Gastroesophageal sphincter (tissue), 4 donors: ENCODE measurements around the gene HFE. TPM values are rescaled to one million over a fixed set of nuclear protein-coding genes. Genes with fewer than 3 reads are reported as not detected.
A peak's percentile ranks its signal among the peaks of the same experiment; 100 is the strongest.

ENCODE experiments used
- ATAC-seq: fragments of 150-250 bp; one replicate; pipeline ENCODE4 v1.9.1; 2016; ENCODE audit warnings: mild to moderate bottlenecking, moderate library complexity
- H3K27ac ChIP-seq, 4 donors: fragments of 200-600 bp; sonication (generic) in 3 of 4; 1 replicate in 3 of 4; 2 replicates in 1 of 4; pipeline ENCODE4 v1.5.1; 2016 to 2019
- H3K27me3 ChIP-seq: fragments of 200-600 bp; sonication (generic); one replicate; pipeline ENCODE4 v1.5.1; 2019
- H3K36me3 ChIP-seq, 2 donors: fragments of 200-600 bp; sonication (generic); one replicate each; pipeline ENCODE4 v1.5.1; 2019; ENCODE audit warnings: control low read depth in 1 of 2
- H3K4me1 ChIP-seq, 3 donors: fragments of 200-600 bp; sonication (generic); 1 replicate in 2 of 3; 2 replicates in 1 of 3; pipeline ENCODE4 v1.5.1; 2016 to 2019; ENCODE audit warnings: control low read depth in 2 of 3
- H3K4me3 ChIP-seq, 2 donors: fragments of 200-600 bp; sonication (generic); one replicate each; pipeline ENCODE4 v1.5.1; 2019; ENCODE audit warnings: mild to moderate bottlenecking in 1 of 2, moderate library complexity in 1 of 2
- H3K9me3 ChIP-seq, 3 donors: fragments of 200-600 bp; sonication (generic); one replicate each; pipeline ENCODE4 v1.5.1; 2017 to 2019; ENCODE audit warnings: control low read depth in 2 of 3
- EP300 ChIP-seq: sonication (generic); formaldehyde crosslinking; IDR thresholded peaks from one replicate; pipeline ENCODE4 v1.6.1; 2017; ENCODE audit warnings: antibody characterized with exemption, mild to moderate bottlenecking
- POLR2A ChIP-seq, 2 donors: fragments of 450-650 bp; IDR thresholded peaks; one replicate each; pipeline ENCODE4 v1.6.1; 2017; ENCODE audit warnings: antibody characterized with exemption in 2 of 2, mild to moderate bottlenecking in 2 of 2, moderate library complexity in 1 of 2
- POLR2AphosphoS5 ChIP-seq: sonication (generic); formaldehyde crosslinking; IDR thresholded peaks from one replicate; pipeline ENCODE4 v1.6.1; 2017; ENCODE audit warnings: antibody characterized with exemption
- WGBS, 2 donors: methylation state at CpG; one replicate each; pipeline ENCODE4 v1.1.5; 2018; ENCODE audit warnings: low coverage in 1 of 2; 5-methylcytosine and 5-hydroxymethylcytosine counted together
- total RNA-seq, 4 donors: library from RNA; depleted of rRNA; stranded (reverse); fragments of >200 nt; gene quantifications; one replicate each; pipeline ENCODE4 v1.1.0, GENCODE V29; 2016
- TF ChIP-seq, protein P1 (sequence below), 4 experiments: fragments of 200-600 bp in 2 of 4; fragments of 450-650 bp in 2 of 4; sonication (generic) in 1 of 4; IDR thresholded peaks; one replicate each; pipeline ENCODE4 v1.5.1; 2017 to 2019; ENCODE audit warnings: antibody characterized with exemption in 4 of 4, mild to moderate bottlenecking in 2 of 4, moderate library complexity in 2 of 4

HFE gene, protein sequence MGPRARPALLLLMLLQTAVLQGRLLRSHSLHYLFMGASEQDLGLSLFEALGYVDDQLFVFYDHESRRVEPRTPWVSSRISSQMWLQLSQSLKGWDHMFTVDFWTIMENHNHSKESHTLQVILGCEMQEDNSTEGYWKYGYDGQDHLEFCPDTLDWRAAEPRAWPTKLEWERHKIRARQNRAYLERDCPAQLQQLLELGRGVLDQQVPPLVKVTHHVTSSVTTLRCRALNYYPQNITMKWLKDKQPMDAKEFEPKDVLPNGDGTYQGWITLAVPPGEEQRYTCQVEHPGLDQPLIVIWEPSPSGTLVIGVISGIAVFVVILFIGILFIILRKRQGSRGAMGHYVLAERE
- total RNA-seq, result 10 to 100 TPM in 1 of 4 donors, 1 to 10 TPM in 3; 3.7 to 11.4 (median 8.3) TPM

DNA sequence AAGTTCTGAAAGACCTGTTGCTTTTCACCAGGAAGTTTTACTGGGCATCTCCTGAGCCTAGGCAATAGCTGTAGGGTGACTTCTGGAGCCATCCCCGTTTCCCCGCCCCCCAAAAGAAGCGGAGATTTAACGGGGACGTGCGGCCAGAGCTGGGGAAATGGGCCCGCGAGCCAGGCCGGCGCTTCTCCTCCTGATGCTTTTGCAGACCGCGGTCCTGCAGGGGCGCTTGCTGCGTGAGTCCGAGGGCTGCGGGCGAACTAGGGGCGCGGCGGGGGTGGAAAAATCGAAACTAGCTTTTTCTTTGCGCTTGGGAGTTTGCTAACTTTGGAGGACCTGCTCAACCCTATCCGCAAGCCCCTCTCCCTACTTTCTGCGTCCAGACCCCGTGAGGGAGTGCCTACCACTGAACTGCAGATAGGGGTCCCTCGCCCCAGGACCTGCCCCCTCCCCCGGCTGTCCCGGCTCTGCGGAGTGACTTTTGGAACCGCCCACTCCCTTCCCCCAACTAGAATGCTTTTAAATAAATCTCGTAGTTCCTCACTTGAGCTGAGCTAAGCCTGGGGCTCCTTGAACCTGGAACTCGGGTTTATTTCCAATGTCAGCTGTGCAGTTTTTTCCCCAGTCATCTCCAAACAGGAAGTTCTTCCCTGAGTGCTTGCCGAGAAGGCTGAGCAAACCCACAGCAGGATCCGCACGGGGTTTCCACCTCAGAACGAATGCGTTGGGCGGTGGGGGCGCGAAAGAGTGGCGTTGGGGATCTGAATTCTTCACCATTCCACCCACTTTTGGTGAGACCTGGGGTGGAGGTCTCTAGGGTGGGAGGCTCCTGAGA, at the start of gene HFE:
HFE (plus strand) TSS at position 146 of the 832 bp plus-strand sequence; CDS start at position 158, 12 bp downstream.
- peak within 1 kb of the TSS; percentile 91 to 97 (median 95) for H3K27ac ChIP-seq
- TF ChIP-seq EP300 (no peak), POLR2AphosphoS5 (peak; percentile 16), POLR2A (IDR thresholded peaks at IDR 0.05) (peak in 1 of 2 donors; percentile 44)
- TF ChIP-seq, protein P1, sequence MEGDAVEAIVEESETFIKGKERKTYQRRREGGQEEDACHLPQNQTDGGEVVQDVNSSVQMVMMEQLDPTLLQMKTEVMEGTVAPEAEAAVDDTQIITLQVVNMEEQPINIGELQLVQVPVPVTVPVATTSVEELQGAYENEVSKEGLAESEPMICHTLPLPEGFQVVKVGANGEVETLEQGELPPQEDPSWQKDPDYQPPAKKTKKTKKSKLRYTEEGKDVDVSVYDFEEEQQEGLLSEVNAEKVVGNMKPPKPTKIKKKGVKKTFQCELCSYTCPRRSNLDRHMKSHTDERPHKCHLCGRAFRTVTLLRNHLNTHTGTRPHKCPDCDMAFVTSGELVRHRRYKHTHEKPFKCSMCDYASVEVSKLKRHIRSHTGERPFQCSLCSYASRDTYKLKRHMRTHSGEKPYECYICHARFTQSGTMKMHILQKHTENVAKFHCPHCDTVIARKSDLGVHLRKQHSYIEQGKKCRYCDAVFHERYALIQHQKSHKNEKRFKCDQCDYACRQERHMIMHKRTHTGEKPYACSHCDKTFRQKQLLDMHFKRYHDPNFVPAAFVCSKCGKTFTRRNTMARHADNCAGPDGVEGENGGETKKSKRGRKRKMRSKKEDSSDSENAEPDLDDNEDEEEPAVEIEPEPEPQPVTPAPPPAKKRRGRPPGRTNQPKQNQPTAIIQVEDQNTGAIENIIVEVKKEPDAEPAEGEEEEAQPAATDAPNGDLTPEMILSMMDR (IDR thresholded peaks at IDR 0.05), result peak in 2 of 4 experiments; percentile 6 to 54
- H3K36me3 ChIP-seq, result peaks cover 0 to under 1% of the 10 kb centered on the region in 2 donors
- H3K9me3 ChIP-seq, result no peaks in the 10 kb centered on the region
- H3K4me1 ChIP-seq, result peaks cover 3 to 23% (median 4%) of the 10 kb centered on the region in 3 donors
- ATAC-seq, result peak; percentile 77
- H3K4me3 ChIP-seq, result peak within 1 kb of the TSS; percentile 78 to 96
- 0% methylated on average over 6 to 22 of the region's 41 CpGs for WGBS, 2 donors
- no peaks in the 10 kb centered on the region for H3K27me3 ChIP-seq

DNA sequence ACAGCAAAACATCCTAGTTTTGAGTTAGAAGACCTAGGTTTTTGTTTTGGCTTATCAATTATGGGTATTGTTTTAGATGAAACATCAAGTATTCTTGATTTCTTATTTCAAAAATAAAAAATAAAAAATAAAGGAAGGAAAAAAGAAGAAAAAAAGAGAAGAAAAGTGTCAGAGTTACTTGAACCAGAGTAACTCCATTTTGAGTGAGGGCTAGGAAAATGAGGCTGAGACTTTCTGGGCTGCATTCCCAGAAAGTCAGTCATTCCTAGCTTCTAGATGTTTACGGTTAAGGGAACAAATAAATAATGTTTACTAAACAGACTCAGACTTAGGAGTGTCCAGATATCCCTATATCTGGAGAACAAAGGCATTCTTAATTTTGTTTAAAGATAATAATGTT, 45.3 kb upstream of the HFE start:
- no peak for ATAC-seq
- H3K9me3 ChIP-seq, result no peaks in the 10 kb centered on the region
- no peak for TF ChIP-seq POLR2A (IDR thresholded peaks at IDR 0.05)
- TF ChIP-seq EP300, result no peak
- TF ChIP-seq POLR2AphosphoS5, result no peak
- TF ChIP-seq, protein P1 (IDR thresholded peaks at IDR 0.05), result no peak
- no peak overlapping the region for H3K4me3 ChIP-seq
- peaks cover 0 to 24% (median 4%) of the 10 kb centered on the region in 3 donors for H3K4me1 ChIP-seq
- H3K27me3 ChIP-seq, result no peaks in the 10 kb centered on the region
- no peak overlapping the region for H3K27ac ChIP-seq
- H3K36me3 ChIP-seq, result no peaks in the 10 kb centered on the region
- WGBS, 2 donors, result 69 to 73% methylated on average over 1 of the region's 1 CpG

DNA sequence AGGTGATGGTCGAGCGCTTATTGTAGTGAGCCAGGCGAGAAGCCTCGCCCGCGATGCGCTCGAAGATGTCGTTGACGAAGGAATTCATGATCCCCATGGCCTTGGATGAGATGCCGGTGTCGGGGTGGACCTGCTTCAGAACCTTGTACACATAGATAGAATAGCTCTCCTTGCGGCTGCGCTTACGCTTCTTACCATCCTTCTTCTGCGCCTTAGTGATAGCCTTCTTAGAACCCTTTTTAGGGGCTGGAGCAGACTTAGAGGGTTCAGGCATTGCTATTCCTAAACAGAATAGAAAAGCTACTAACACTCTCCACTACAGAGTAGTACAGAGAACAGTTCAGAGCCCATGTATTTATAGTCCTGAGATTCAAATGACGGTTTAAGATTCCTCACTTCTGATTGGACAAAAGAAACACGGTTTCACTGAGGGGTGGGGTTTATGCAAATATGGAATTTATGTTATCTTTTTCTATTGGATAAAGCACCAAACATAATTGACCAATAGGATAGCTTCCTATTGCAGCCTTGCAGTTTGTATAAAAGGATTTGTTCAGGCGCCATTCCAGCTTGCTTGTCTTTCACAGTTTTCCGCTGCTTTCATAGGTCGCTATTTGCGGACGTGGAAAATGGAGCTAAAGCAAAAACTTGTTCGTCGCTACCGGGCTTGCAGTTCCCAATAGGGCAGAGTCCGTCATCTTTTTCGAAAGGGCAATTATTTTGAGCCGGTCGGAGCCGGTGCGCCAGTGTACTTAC, 43.7 kb upstream of the HFE start:
- peak overlapping the region; percentile 42 to 54 for H3K4me3 ChIP-seq
- no peaks in the 10 kb centered on the region for H3K27me3 ChIP-seq
- no peaks in the 10 kb centered on the region for H3K36me3 ChIP-seq
- peak; percentile 99 for TF ChIP-seq POLR2AphosphoS5
- TF ChIP-seq, protein P1 (IDR thresholded peaks at IDR 0.05), result no peak
- TF ChIP-seq EP300, result no peak
- TF ChIP-seq POLR2A (IDR thresholded peaks at IDR 0.05), result peak; percentile 93 to 97
- H3K9me3 ChIP-seq, result no peaks in the 10 kb centered on the region
- 0 to 1% methylated on average over 14 to 17 of the region's 32 CpGs for whole genome bisulfite sequencing, 2 donors
- peak; percentile 92 for ATAC-seq
- H3K27ac ChIP-seq, result peak overlapping the region; percentile 93 to 99 (median 96)
- peaks cover 0 to 24% (median 4%) of the 10 kb centered on the region in 3 donors for H3K4me1 ChIP-seq

DNA sequence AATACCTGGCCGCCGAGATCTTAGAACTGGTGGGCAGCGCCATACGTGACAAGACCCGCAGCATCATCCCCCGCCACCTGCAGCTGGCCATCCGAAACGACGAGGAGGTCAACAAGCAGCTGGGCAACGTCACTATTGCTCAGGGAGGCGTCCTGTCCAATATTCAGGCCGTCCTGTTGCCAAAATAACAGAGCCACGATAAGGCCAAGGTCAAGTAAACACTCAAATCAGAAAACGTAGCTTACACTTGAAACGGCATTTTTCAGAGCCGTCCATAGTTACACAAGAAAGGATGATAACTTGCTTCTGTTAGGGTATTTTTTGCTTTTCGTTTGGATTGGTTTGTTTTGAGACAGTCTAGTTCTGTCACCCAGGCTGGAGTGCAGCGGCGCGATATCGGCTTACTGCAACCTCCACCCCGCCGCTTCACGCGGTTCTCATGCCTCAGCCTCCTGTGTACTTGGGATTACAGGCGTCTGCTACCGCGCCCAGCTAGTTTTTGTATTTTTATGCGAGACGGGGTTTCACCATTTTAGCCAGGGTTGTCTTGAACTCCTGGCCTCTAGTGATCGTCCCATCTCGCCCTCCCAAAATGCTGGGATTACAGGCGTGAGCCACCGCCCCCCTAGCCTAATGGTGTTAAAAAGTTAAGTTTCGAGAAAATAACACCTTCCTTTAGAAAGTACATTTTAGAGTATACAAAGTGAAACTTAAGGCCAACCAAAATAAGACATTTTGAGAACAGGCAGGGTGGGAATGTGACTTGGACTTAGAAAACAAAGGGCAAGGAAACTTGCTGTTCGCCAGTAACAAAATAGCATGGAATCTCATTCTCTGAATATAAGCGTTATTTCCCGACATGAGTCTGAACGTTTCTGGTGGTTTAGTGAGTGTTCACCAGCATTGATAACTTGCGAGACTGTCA, 42.8 kb upstream of the HFE start:
- no peaks in the 10 kb centered on the region for H3K9me3 ChIP-seq
- TF ChIP-seq EP300, result no peak
- TF ChIP-seq, protein P1 (IDR thresholded peaks at IDR 0.05), result peak in 1 of 4 experiments; percentile 24
- no peak for TF ChIP-seq POLR2A (IDR thresholded peaks at IDR 0.05)
- no peak for TF ChIP-seq POLR2AphosphoS5
- peak overlapping the region; percentile 42 to 54 for H3K4me3 ChIP-seq
- H3K36me3 ChIP-seq, result no peaks in the 10 kb centered on the region
- WGBS, 2 donors, result 0% methylated on average over 18 to 24 of the region's 40 CpGs
- ATAC-seq, result peak; percentile 16
- peaks cover 0 to 24% (median 4%) of the 10 kb centered on the region in 3 donors for H3K4me1 ChIP-seq
- peak overlapping the region; percentile 93 to 98 (median 94) for H3K27ac ChIP-seq
- H3K27me3 ChIP-seq, result no peaks in the 10 kb centered on the region
